NT2/D1 (cell line): ENCODE measurements around the gene TMEM269.

Source experiments
- SUZ12 ChIP-seq: IDR thresholded peaks from 2 replicates; pipeline ENCODE4 v1.6.1; 2011; ENCODE audit not compliant: insufficient read length, insufficient read depth; ENCODE audit errors: extremely low read depth
- YY1 ChIP-seq: IDR thresholded peaks from 2 replicates; pipeline ENCODE4 v1.6.1; 2011; ENCODE audit not compliant: insufficient read length, insufficient read depth

DNA sequence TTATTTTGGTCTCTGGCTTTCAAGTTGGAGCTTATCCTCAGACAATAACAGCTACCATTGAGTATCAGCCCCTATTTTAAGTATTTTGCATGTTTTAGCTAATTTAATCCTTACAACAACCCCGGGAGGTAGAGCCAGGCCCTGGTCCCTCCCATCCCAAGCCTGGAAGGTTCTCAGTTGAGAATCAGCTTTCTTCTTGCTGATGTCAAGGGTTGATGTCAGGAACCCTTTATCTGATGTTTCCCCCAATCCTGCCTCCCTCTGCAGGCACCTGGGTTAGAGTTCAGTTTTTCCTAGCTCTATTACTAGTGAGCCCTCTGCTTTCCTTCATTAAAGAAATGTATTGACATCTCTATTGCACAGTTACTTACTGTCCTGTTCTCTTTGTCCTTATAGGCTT, 36.0 kb downstream of the TMEM269 start:
- TF ChIP-seq SUZ12 (no peak), YY1 (no peak)
